HepG2 (cell line): ENCODE results near the gene FBN2. TPM values are rescaled to one million over a fixed set of nuclear protein-coding genes. Genes with fewer than 3 reads are reported as not detected.

Source experiments
- ATAC-seq: fragments of 200-7000 bp; cut with Tn5 transposase; 3 replicates; pipeline ENCODE4 v1.9.1; 2020; ENCODE audit warnings: mild to moderate bottlenecking, moderate library complexity
- BruUV-seq: library from RNA; stranded (reverse); fragments of 400-500 nt; replicated peaks from 2 replicates; lab custom pipeline; 2021; lab: Mats Ljungman, UMichigan
- CTCF ChIA-PET: fragments of 300-600 bp; formaldehyde crosslinking; extraction: SDS; loops from one replicate; lab custom pipeline; 2021; ENCODE audit warnings: low total read pairs, inconsistent platforms, low intra/inter-chr PET ratio; lab: Yijun Ruan, JAX
- POLR2A ChIA-PET: fragments of 350-600 bp; sonication (Branson Sonifier 250); formaldehyde crosslinking; loops from one replicate; lab custom pipeline; 2020; ENCODE audit warnings: antibody characterized with exemption, inconsistent platforms; lab: Yijun Ruan, JAX
- DNase-seq: peaks from one replicate; pipeline ENCODE4 v3.0.0-alpha.2; 2015; ENCODE audit warnings: low spot score
- FAIRE-seq: peaks from 3 replicates; lab custom pipeline; 2011; peaks lifted over from hg19 to GRCh38; lab: Jason Lieb, UNC
- H2AFZ ChIP-seq: one replicate; pipeline ENCODE4 v1.6.1; 2011; ENCODE audit warnings: low read length, inconsistent platforms
- H3K27ac ChIP-seq: fragments of 300-600 bp; 3 replicates; pipeline ENCODE4 v1.8.0; 2011; ENCODE audit warnings: mixed run types, mild to moderate bottlenecking, mixed read lengths, low read length, inconsistent platforms; ENCODE audit not compliant: insufficient read depth; ENCODE audit errors: extremely low read length
- H3K27me3 ChIP-seq, 2 experiments: fragments of 200-600 bp in 1 of 2; 2 replicates in 1 of 2; 3 replicates in 1 of 2; pipeline versions ENCODE4 v1.6.0 to v1.8.0; 2011; ENCODE audit warnings: low read length in 2 of 2, mild to moderate bottlenecking in 2 of 2, moderate library complexity in 2 of 2, inconsistent platforms in 1 of 2; ENCODE audit not compliant: insufficient read depth in 2 of 2, control insufficient read depth in 1 of 2
- H3K36me3 ChIP-seq, 2 experiments: fragments of 200-600 bp in 1 of 2; replicated peaks in 1 of 2; 2 replicates in 1 of 2; 3 replicates in 1 of 2; pipeline versions ENCODE4 v1.5.1 to v1.8.0; 2011; ENCODE audit warnings: low read length in 2 of 2, inconsistent platforms in 1 of 2; ENCODE audit not compliant: insufficient read depth in 2 of 2, control insufficient read depth in 1 of 2
- H3K4me1 ChIP-seq: 2 replicates; pipeline ENCODE4 v1.5.1; 2012; ENCODE audit warnings: low read length, inconsistent platforms; ENCODE audit not compliant: insufficient read depth
- H3K4me2 ChIP-seq: 2 replicates; pipeline ENCODE4 v1.6.0; 2011; ENCODE audit warnings: low read depth, low read length, inconsistent platforms
- H3K4me3 ChIP-seq, 3 experiments: fragments of 200-600 bp in 1 of 3; sonication (generic), shearing (Covaris generic) in 1 of 3; replicated peaks in 1 of 3; 2 replicates each; pipeline ENCODE4 v1.5.1; 2011 to 2016; ENCODE audit warnings: low read length in 3 of 3, inconsistent platforms in 2 of 3, low read depth in 2 of 3, mild to moderate bottlenecking in 2 of 3, control low read depth in 1 of 3, mixed read lengths in 1 of 3; ENCODE audit not compliant: insufficient read depth in 1 of 3
- H3K79me2 ChIP-seq: one replicate; pipeline ENCODE4 v1.6.1; 2011; ENCODE audit warnings: low read length, inconsistent platforms; ENCODE audit not compliant: insufficient read depth
- H3K9ac ChIP-seq: 2 replicates; pipeline ENCODE4 v1.6.0; 2011; ENCODE audit warnings: mild to moderate bottlenecking, low read depth, low read length, inconsistent platforms; ENCODE audit not compliant: insufficient read depth
- H3K9me3 ChIP-seq: 2 replicates; pipeline ENCODE4 v1.5.1; 2012; ENCODE audit warnings: mild to moderate bottlenecking, low read length
- H4K20me1 ChIP-seq: 2 replicates; pipeline ENCODE4 v1.6.0; 2011; ENCODE audit warnings: inconsistent platforms, mild to moderate bottlenecking, low read length, moderate library complexity; ENCODE audit not compliant: insufficient read depth
- AHR ChIP-seq: IDR thresholded peaks from 2 replicates; pipeline ENCODE4 v1.6.1; 2018; ENCODE audit warnings: missing genetic modification reagents, missing compliant biosample characterization
- BRCA1 ChIP-seq: sonication (generic); formaldehyde crosslinking; IDR thresholded peaks from 2 replicates; pipeline ENCODE4 v1.4.0; 2020; ENCODE audit warnings: missing genetic modification reagents
- HNRNPH1 ChIP-seq: fragments of 200-400 bp; formaldehyde crosslinking; optimal IDR thresholded peaks from 2 replicates; pipeline ENCODE3; 2017; ENCODE audit warnings: mild to moderate bottlenecking, low read depth, low read length
- HOXA3 ChIP-seq: sonication (generic); formaldehyde crosslinking; IDR thresholded peaks from 2 replicates; pipeline ENCODE4 v1.5.0; 2020; ENCODE audit warnings: missing genetic modification reagents
- KMT2A ChIP-seq: sonication (generic); formaldehyde crosslinking; IDR thresholded peaks from 2 replicates; pipeline ENCODE4 v1.4.0; 2020; ENCODE audit warnings: missing genetic modification reagents
- RFX3 ChIP-seq: IDR thresholded peaks from 2 replicates; pipeline ENCODE4 v1.6.1; 2016; ENCODE audit warnings: missing biosample characterization, missing genetic modification reagents
- SRY ChIP-seq: sonication (generic); formaldehyde crosslinking; IDR thresholded peaks from 2 replicates; pipeline ENCODE4 v1.8.0; 2022; ENCODE audit warnings: mild to moderate bottlenecking, missing genetic modification reagents
- TCF7 ChIP-seq: sonication (generic); IDR thresholded peaks from 2 replicates; pipeline ENCODE4 v1.6.1; 2016; ENCODE audit warnings: antibody characterized with exemption, low read depth
- ZNF510 ChIP-seq: sonication (generic); formaldehyde crosslinking; IDR thresholded peaks from 2 replicates; pipeline ENCODE4 v1.4.0; 2020; ENCODE audit warnings: low read depth, mild to moderate bottlenecking, missing genetic modification reagents
- WGBS: methylation state at CpG from one replicate; pipeline ENCODE4 v1.1.6; 2017; ENCODE audit warnings: low lambda C conversion rate; 5-methylcytosine and 5-hydroxymethylcytosine counted together
- in situ Hi-C: cut with HindIII; loops from 2 replicates; pipeline ENCODE4 v1.10.0; 2017; ENCODE audit warnings: low pct_unique_long_range_greater_than_20kb; ENCODE audit not compliant: extremely low pct_ligation_motif_present
- intact Hi-C: fragments of 100-400 bp; cut with micrococcal nuclease; formaldehyde crosslinking; loops from one replicate; pipeline ENCODE4 v1.10.0; 2022; ENCODE audit not compliant: unreplicated experiment
- polyA plus RNA-seq, 8 experiments: library from polyadenylated mRNA; depleted of rRNA in 3 of 8; stranded (reverse) in 7 of 8; unstranded in 1 of 8; fragments of >200 nt; fragmentation: Illumina TruSeq in 4 of 8; extraction: Trizol in 4 of 8; gene quantifications; 2 replicates each; pipeline versions ENCODE4 v1.2.1 to v1.2.3, GENCODE V29; 2011 to 2016; ENCODE audit warnings: low read depth in 4 of 8, missing spikeins in 1 of 8, mixed read lengths in 1 of 8; ENCODE audit not compliant: insufficient read depth in 1 of 8
- total RNA-seq, 5 experiments: library from RNA; depleted of rRNA; stranded (reverse); fragments of >200 nt; fragmentation: Illumina TruSeq; extraction: Trizol; gene quantifications; 2 replicates each; pipeline ENCODE4 v1.2.3, GENCODE V29; 2016; ENCODE audit warnings: low read depth in 1 of 5
- TF ChIP-seq, protein P1 (sequence below): sonication (generic); formaldehyde crosslinking; IDR thresholded peaks from 2 replicates; pipeline ENCODE4 v1.4.0; 2020; ENCODE audit warnings: missing genetic modification reagents, borderline replicate concordance
- TF ChIP-seq, protein P2 (sequence below): sonication (generic); formaldehyde crosslinking; conservative IDR thresholded peaks from 2 replicates; pipeline ENCODE4 v1.8.1; 2023; ENCODE audit warnings: missing genetic modification reagents

FBN2 gene
- total and polyA plus RNA-seq, 2 of the 13 experiments (the other 11 are each of a cell fraction or from before 2014, with no cell fraction given): not detected

GRCh38 chr5:128257076-128257475 lies 281.0 kb downstream of the FBN2 start:
- H3K27ac ChIP-seq: no peak overlapping the region
- no peaks in the 10 kb centered on the region; a peak in 1 of 5 replicates for H3K27me3 ChIP-seq
- ChIA-PET POLR2A (no interaction called here), CTCF (no interaction called here)
- 0 out of 2 replicates have a peak, but pooled peaks cover 5% of the 10 kb centered on the region for H3K9me3 ChIP-seq
- H3K4me2 ChIP-seq: no peak overlapping the region
- no peak for TF ChIP-seq KMT2A (CRISPR knock-in tag)
- TF ChIP-seq SRY (CRISPR knock-in tag): no peak
- no peak for TF ChIP-seq BRCA1 (CRISPR knock-in tag)
- no peak for TF ChIP-seq HOXA3 (CRISPR knock-in tag)
- no peak for TF ChIP-seq ZNF510 (CRISPR knock-in tag)
- TF ChIP-seq HNRNPH1: no peak
- no peak for TF ChIP-seq AHR
- TF ChIP-seq, protein P1, sequence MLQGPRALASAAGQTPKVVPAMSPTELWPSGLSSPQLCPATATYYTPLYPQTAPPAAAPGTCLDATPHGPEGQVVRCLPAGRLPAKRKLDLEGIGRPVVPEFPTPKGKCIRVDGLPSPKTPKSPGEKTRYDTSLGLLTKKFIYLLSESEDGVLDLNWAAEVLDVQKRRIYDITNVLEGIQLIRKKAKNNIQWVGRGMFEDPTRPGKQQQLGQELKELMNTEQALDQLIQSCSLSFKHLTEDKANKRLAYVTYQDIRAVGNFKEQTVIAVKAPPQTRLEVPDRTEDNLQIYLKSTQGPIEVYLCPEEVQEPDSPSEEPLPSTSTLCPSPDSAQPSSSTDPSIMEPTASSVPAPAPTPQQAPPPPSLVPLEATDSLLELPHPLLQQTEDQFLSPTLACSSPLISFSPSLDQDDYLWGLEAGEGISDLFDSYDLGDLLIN (CRISPR knock-in tag): no peak
- TF ChIP-seq TCF7: no peak
- TF ChIP-seq, protein P2, sequence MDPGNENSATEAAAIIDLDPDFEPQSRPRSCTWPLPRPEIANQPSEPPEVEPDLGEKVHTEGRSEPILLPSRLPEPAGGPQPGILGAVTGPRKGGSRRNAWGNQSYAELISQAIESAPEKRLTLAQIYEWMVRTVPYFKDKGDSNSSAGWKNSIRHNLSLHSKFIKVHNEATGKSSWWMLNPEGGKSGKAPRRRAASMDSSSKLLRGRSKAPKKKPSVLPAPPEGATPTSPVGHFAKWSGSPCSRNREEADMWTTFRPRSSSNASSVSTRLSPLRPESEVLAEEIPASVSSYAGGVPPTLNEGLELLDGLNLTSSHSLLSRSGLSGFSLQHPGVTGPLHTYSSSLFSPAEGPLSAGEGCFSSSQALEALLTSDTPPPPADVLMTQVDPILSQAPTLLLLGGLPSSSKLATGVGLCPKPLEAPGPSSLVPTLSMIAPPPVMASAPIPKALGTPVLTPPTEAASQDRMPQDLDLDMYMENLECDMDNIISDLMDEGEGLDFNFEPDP (CRISPR knock-in tag): no peak
- no peak for TF ChIP-seq RFX3
- 17% methylated on average over 2 of the region's 2 CpGs for WGBS
- H2AFZ ChIP-seq: no peak overlapping the region
- no TSS peak for BruUV-seq
- no peak overlapping the region for H3K9ac ChIP-seq
- in situ Hi-C loops: no loop called here
- no peaks in the 10 kb centered on the region for H4K20me1 ChIP-seq
- FAIRE-seq: no peak
- H3K4me3 ChIP-seq: no peak overlapping the region
- H3K36me3 ChIP-seq: no peaks in the 10 kb centered on the region
- H3K4me1 ChIP-seq: no peaks in the 10 kb centered on the region
- intact Hi-C loops: no loop called here
- no peaks in the 10 kb centered on the region for H3K79me2 ChIP-seq
- ATAC-seq: no peak
- DNase-seq: no peak
